GM20000 (cell line): ENCODE results near the gene CCDC157.
A peak's percentile ranks its signal among the peaks of the same experiment; 100 is the strongest.

Experiments used
- DNase-seq: peaks from one replicate; pipeline ENCODE4 v3.0.0; 2012; ENCODE audit warnings: low spot score
- TF ChIP-seq, protein P1 (sequence below): IDR thresholded peaks from 2 replicates; pipeline ENCODE4 v1.5.1; 2012; ENCODE audit warnings: mild to moderate bottlenecking, control low read depth; ENCODE audit errors: extremely low read depth, missing control alignments

Gene CCDC157

GRCh38 chr22:30321461-30321860 lies 35.3 kb upstream of the CCDC157 start:
- no peak for DNase-seq

DNA sequence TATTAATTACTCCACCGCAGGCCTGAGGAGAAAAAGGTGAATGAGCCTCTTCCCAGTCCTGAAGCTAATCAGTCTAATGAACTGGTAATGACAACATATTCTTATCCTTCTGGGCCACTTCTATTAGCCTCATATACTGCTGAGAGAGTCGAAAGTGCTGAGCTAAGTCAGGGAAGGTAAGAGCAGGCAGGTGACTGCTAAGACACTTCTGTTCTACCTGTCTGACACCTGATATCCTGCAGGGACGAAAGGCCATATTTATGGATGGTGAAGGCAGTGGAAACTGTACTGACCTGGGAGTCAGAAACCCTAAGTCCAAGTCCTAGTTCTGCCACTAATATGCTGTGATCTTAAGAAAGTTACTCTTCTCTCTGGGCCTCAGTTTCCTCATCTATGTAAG lies 33.6 kb upstream of the CCDC157 start:
- no peak for DNase-seq
- TF ChIP-seq, protein P1, sequence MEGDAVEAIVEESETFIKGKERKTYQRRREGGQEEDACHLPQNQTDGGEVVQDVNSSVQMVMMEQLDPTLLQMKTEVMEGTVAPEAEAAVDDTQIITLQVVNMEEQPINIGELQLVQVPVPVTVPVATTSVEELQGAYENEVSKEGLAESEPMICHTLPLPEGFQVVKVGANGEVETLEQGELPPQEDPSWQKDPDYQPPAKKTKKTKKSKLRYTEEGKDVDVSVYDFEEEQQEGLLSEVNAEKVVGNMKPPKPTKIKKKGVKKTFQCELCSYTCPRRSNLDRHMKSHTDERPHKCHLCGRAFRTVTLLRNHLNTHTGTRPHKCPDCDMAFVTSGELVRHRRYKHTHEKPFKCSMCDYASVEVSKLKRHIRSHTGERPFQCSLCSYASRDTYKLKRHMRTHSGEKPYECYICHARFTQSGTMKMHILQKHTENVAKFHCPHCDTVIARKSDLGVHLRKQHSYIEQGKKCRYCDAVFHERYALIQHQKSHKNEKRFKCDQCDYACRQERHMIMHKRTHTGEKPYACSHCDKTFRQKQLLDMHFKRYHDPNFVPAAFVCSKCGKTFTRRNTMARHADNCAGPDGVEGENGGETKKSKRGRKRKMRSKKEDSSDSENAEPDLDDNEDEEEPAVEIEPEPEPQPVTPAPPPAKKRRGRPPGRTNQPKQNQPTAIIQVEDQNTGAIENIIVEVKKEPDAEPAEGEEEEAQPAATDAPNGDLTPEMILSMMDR: no peak

More at GRCh38 chr22:30321461-30321860, 35.3 kb upstream of the CCDC157 start:
- TF ChIP-seq, protein P1: no peak

DNA sequence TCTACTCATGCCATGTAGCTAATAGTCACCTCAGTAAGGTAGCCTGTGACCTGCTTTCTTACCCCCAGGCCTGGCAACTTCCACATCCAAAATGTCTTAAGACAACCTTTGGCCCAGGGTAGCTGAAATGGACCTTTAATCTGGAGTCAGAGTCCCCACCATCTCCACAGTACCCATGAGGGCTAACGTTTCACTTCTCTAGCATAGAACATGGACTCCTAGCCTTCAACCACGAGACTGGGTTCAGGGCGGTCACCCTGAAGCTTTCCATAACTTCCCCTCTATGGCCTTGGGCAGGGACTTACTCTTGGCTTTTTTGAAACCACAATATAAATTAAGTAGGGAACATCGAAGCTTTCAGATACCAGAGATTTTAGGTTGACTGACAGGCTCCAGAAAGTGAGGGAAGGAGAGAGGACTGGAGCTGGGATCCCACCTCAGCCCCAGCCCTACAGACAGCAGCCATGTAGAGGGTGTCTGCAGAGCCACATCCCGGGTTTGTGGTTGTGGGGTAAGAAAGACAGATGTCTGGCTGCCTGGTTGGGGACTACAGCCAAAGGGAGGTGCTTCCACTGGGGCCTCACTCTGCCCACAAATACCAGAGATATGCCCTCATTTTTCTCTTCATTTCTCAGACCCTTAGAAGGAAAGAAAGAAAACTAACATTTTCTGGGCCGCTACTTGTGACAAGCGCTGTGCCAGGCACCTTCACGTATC lies 32.6 kb upstream of the CCDC157 start:
- DNase-seq: no peak
- TF ChIP-seq, protein P1: no peak

- DNase-seq: no peak
- TF ChIP-seq, protein P1: no peak
Measured at GRCh38 chr22:30325065-30325720, 31.6 kb upstream of the CCDC157 start.

GRCh38 chr22:30325724-30326254 lies 31.0 kb upstream of the CCDC157 start:
- no peak for DNase-seq
- TF ChIP-seq, protein P1: no peak

DNA sequence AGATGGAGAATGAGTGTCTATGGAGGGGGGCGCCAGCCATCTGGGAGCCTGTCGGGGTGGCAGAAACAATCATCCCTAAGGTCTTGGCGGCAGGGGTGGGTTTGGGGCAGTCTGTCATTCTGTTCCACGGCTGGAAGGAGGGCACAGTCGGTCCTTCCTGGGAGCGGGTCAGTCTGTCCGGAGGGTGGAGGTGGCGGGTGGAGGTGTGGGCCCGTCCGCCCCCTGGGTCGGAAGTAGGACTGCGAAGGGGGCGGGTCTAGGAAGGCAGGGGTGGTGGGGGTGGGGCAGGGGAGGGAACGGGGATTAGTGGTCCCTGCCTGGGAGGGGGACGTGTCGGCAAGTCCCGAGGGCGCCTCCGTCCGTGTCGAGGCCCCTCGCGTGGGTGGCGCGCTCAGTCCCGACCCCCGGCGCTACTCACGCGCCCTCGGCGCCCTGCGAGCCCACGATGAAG lies 30.5 kb upstream of the CCDC157 start:
- TF ChIP-seq, protein P1: no peak
- peak; percentile 50 for DNase-seq

- DNase-seq: peak; percentile 100
Measured at GRCh38 chr22:30326706-30327362, 30.0 kb upstream of the CCDC157 start, which contains the start of gene TBC1D10A. TBC1D10A (minus strand) TSS chr22:30326941; CDS start chr22:30326881, 60 bp downstream.

More at GRCh38 chr22:30326706-30327362, 30.0 kb upstream of the CCDC157 start, which contains the start of gene TBC1D10A:
- TF ChIP-seq, protein P1: no peak
